ENCODE results near the gene CREB5. TPM values are rescaled to one million over a fixed set of nuclear protein-coding genes. Genes with fewer than 3 reads are reported as not detected.

CREB5 gene
- total RNA-seq, 1 donor from 2014 or later: 43.1 TPM

GRCh38 chr7:28865601-28866144 lies 453.4 kb downstream of the CREB5 start:
- no peak for DNase-seq (ENCODE audit: low spot score)
- intact Hi-C loops (cut with DNase I): no loop called here

DNA sequence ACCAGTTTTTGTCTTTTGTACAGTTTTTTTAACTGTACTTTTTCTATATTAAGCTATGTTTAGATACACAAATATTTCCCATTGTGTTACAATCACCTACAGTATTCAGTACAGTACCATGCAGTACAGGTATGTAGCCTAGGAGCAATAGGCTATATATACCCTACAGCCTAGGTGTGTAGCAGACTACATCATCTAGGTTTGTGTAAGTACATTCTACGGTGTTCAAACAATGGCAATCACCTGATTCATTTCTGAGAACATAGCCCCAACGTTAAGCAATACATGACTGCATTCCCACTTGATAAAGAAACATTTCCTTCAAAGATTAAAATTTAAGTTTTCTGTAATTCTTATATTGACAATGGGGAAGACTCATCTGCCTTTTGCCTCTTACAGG lies 456.4 kb downstream of the CREB5 start:
- DNase-seq (ENCODE audit: low spot score): no peak
- intact Hi-C loops (cut with DNase I): no loop called here

- intact Hi-C loops (cut with DNase I): no loop called here
- no peak for DNase-seq (ENCODE audit: low spot score)
These were observed 458.8 kb downstream of the CREB5 start for GRCh38 chr7:28871077-28871476.

- intact Hi-C loops (cut with DNase I): no loop called here
- no peak for DNase-seq (ENCODE audit: low spot score)
These were observed 459.3 kb downstream of the CREB5 start for GRCh38 chr7:28871631-28872030.

DNA sequence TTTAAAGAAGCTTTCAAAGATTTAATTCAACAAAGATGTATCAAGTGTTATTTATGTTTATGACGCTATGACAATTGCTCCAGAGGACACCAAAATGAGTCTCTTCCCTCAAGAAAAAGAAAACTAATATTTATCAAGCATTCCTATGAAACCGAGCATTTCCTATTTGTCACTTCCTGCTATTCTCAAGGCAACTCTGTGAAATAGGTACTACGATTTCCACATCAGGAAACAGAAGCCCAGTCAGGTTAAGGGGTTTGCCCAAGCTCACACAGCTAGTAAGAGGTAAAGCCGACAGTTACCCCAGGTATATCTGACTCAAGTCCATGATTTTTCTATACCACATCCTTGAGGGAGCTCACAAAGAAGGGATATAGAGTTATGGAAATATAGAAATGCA lies 459.9 kb downstream of the CREB5 start:
- no peak for DNase-seq (ENCODE audit: low spot score)
- intact Hi-C loops (cut with DNase I): no loop called here

DNA sequence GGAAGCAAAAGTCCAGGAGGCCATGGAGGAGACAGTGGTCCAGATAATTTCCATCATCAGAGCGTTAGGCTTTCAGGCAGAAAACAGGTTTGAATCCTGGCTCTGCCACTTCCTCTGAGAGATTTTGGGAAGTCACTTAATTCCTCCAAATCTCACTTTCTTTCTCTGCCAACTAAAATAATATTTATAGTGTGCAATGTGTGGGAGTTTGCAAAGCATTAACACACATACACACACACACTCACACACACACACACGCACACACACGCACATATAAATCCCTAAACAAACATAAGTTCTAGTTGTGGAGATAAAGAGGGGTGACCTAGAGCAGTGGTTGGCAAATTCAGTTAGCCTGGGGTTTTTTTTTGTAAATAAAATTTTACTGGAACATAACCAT lies 461.0 kb downstream of the CREB5 start:
- no peak for DNase-seq (ENCODE audit: low spot score)
- intact Hi-C loops (cut with DNase I): no loop called here

DNA sequence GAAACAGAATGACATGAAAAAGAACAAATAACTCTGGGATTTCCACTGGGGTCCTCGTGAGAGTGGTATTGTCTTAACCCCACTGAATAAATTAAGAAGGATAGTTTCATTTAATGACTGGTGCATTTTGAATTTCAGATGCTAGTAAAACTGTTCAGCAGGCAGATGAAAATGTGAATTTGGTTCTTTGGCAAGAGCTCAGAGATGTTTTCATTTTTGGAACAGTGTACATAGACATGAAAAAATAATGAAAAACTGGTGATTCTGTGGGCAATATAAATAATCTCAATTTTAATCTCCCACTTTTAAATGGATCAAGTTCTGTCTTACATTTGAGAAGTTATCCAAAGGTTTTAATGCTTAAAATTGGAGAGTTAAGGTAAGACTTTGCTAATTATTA lies 461.7 kb downstream of the CREB5 start:
- no peak for DNase-seq (ENCODE audit: low spot score)
- intact Hi-C loops (cut with DNase I): no loop called here

Other genes starting within 250 kb of the CREB5 start
- gene JAZF1, start 231.7 kb upstream of the CREB5 start, total RNA-seq: 42.5 TPM